Measurements from ENCODE around the gene TTC8. TPM values are rescaled to one million over a fixed set of nuclear protein-coding genes. Genes with fewer than 3 reads are reported as not detected.
"Not testable (repeated sequence)": the region's sequence is repeated elsewhere in the genome, so short reads cannot be mapped to it uniquely, and the experiment has no call there.

Gene TTC8
- total RNA-seq, result 10 to 100 TPM in 3 of 4 donors, 1 to 10 TPM in 1; 8.6 to 33.0 (median 18.6) TPM

DNA sequence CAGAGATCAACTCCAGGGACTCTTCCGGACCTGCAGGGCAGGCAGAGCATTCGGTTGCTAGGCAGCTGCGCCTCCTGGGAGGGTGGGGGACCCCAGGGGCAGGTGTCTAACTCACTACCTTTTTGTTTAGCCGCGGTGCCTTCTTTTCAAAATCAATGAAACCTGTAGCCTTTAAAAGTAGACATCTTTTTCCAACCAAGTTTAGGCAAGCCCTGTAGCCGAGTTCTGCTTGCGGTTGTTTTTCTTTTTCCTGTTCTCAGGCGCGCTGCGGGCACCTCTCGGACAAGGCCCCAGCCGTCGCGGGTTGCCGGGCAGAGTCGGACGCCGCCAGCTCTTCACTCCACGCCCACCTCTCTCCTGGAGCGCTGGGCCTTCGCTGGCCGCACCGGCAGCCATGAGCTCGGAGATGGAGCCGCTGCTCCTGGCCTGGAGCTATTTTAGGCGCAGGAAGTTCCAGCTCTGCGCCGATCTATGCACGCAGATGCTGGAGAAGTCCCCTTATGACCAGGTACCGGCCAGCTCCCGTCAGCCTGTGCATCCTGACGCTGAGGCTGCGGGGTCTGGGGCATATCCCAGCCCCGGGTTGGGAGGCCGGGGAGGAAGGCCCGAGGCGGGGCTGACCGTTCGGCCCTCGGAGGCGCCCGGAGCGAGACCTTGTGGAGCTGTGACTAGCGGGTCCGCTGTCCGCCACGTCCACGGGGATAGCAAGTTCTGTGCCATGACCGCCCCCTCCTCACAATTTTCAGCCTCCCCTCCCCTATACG lies at the start of gene TTC8:
Gene TTC8, plus strand, starts transcription at position 338 of the 764 bp plus-strand sequence. Its CDS starts 57 bp downstream, at position 395.
- TF ChIP-seq, protein P1, sequence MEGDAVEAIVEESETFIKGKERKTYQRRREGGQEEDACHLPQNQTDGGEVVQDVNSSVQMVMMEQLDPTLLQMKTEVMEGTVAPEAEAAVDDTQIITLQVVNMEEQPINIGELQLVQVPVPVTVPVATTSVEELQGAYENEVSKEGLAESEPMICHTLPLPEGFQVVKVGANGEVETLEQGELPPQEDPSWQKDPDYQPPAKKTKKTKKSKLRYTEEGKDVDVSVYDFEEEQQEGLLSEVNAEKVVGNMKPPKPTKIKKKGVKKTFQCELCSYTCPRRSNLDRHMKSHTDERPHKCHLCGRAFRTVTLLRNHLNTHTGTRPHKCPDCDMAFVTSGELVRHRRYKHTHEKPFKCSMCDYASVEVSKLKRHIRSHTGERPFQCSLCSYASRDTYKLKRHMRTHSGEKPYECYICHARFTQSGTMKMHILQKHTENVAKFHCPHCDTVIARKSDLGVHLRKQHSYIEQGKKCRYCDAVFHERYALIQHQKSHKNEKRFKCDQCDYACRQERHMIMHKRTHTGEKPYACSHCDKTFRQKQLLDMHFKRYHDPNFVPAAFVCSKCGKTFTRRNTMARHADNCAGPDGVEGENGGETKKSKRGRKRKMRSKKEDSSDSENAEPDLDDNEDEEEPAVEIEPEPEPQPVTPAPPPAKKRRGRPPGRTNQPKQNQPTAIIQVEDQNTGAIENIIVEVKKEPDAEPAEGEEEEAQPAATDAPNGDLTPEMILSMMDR (IDR thresholded peaks at IDR 0.05), result no peak

DNA sequence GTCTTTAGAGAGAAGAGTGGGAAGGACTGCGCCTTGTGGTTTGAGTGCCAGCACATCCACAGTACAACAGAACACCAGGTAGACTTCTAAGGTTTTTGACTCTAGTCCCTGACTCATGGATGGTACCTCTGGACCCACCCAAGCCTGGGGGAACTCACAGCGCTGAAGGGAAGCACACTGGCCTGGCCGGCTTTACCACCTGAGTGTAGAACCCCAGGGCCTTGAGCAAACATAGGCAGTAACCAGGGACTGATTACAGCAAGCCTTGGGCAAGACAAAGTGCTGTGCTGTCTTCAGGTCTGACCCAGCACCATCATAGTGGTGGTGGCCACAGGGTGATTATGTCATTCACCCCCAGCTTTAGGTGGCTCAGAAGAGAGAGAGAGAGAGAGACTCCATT lies 48.9 kb upstream of the TTC8 start:
- ATAC-seq (ENCODE audit: low FRiP score), result no peak
- TF ChIP-seq, protein P1 (IDR thresholded peaks at IDR 0.05), result no peak

More for the DNA sequence above, at the start of gene TTC8:
- DNase-seq (ENCODE audit: low spot score) (peak; percentile 40), ATAC-seq (ENCODE audit: low FRiP score) (peak; percentile 99)

DNA sequence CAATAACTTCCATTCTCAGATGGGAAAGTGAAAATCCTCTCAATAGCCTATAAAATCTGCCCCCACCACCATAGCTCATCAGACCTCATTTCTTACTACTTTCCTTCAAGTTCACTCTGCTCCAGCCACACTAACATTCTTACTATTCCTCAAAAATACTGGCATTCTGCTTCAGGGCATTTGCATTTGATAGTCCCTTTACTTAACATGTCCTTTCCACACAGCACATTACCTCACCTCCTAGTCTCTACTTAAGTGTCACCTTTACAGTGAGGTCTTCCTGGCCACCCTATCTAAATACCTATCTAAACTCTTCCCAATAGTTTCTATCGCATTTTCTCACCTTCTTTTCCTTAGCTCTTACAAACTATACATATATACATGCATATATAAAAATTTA lies 38.5 kb upstream of the TTC8 start:
- ATAC-seq (ENCODE audit: low FRiP score) (no peak), DNase-seq (ENCODE audit: low spot score) (no peak)
- TF ChIP-seq, protein P1 (IDR thresholded peaks at IDR 0.05), result no peak

More for the DNA sequence above, 48.9 kb upstream of the TTC8 start:
- no peak for DNase-seq (ENCODE audit: low spot score)

DNA sequence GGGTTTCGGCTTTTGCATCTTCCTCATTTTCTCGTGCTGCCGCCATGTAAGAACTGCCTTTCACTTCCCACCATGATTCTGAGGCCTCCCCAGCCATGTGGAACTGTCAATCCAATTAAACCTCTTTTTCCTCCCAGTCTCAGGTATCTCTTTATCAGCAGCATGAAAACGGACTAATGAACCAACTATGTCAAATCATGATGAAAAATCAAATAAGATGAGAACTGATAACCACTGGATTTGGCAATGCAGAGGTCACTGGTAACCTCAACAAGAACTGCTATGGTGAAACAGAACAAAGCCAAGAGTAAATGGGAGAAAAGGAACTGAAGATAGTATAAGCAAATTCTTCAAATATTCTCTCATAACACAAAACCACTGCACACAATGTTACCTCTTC lies 37.7 kb upstream of the TTC8 start:
- TF ChIP-seq, protein P1 (IDR thresholded peaks at IDR 0.05), result no peak
- DNase-seq (ENCODE audit: low spot score), result no peak
- no peak for ATAC-seq (ENCODE audit: low FRiP score)

DNA sequence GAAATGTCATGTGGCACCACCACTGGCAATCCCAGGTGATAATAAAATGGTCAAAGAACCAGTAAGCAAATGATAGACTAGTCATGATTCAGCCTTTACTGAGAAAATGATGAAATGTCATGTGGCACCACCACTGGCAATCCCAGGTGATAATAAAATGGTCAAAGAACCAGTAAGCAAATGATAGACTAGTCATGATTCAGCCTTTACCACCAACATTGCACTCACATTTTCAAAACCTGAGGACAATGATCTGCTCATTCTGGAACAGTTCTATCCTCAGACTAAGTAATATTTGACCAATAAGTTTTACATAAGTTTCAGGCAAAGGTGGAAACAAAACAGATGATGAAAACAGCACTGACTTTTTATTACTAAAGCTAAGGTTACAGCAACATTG lies 34.9 kb upstream of the TTC8 start:
- ATAC-seq (ENCODE audit: low FRiP score); DNase-seq (ENCODE audit: low spot score): not testable (repeated sequence)

DNA sequence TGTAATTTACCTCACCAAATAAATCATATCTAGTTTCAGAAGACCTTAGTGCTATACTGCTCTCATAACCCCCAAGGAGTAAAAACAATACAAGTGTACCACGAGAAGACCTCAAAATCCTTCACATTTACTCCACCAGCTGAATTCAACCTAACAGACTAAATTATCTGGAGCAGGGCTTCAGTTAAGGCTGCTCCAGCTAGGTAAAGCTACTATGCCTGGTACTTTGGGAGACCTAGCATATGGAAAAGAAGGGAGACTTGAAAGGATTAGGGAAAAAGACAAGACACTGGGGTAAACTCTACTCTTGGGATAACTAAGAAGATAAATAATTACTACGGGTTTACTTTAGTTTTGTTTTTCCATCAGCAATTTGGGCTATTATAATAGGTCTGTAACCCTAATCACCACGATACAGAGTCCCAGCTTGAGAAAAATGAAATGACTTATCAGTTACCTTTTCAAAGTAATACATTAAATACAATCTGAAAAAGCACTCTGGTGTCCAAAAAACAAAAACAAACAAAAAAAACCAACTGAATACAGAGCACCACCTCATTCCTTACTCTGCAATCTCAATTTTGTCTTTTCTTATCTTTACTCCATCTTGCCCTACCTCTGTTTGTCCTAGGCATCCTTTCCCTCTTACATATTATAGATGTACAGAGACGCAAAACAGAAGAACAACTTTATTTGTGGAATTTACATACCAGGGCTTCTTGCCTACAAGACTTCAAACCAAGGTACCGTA lies 33.8 kb upstream of the TTC8 start:
- DNase-seq (ENCODE audit: low spot score), result no peak
- no peak for ATAC-seq (ENCODE audit: low FRiP score)
- TF ChIP-seq, protein P1 (IDR thresholded peaks at IDR 0.05), result no peak

DNA sequence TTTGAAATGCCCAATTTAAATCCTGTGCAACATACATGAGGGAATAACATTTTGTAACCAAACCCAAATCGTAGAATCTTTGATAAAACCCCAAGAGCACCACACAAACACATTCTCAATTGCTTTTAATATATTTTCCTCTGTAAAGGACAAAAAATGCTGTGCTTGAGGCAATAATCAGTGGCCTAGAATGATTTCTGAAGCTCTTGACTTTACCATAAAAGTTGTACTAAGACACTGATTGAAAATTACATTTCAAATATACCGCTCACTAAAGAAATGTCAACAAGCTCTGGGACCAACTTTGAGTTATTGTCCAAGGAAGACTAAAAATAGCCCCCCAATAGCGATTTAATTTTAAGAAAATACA lies 33.2 kb upstream of the TTC8 start:
- TF ChIP-seq, protein P1 (IDR thresholded peaks at IDR 0.05), result no peak
- no peak for ATAC-seq (ENCODE audit: low FRiP score)
- DNase-seq (ENCODE audit: low spot score), result no peak
